ENCODE data around the gene TOP2B. TPM values are rescaled to one million over a fixed set of nuclear protein-coding genes. Genes with fewer than 3 reads are reported as not detected.

The TOP2B gene
- total and polyA plus RNA-seq, 2 experiments from 2014 or later: 92.0 to 179 TPM

GRCh38 chr3:25567388-25567787, 97.3 kb downstream of the TOP2B start (continued):
- TF ChIP-seq CTCF (conservative IDR thresholded peaks at IDR 0.05; ENCODE audit: low read depth in 2 of 2): no peak

- TF ChIP-seq CREB1 (CRISPR knock-in tag; IDR thresholded peaks at IDR 0.05; ENCODE audit: low read depth): no peak
- peak; percentile 10 to 41; a peak in 1 of 4 replicates for TF ChIP-seq CTCF (conservative IDR thresholded peaks at IDR 0.05; ENCODE audit: low read depth in 2 of 2)
- no peak for TF ChIP-seq JUNB (IDR thresholded peaks at IDR 0.05; ENCODE audit: unreplicated experiment)
- TF ChIP-seq ZNF114 (CRISPR knock-in tag; IDR thresholded peaks at IDR 0.05): no peak
- H3K9me3 Mint-ChIP-seq: no peaks in the 10 kb centered on the region
- H3K36me3 Mint-ChIP-seq (ENCODE audit: low read depth): no peaks in the 10 kb centered on the region
- Histone ChIP-seq H3K4me2 (no peak overlapping the region), H3K79me2 (replicated peaks; ENCODE audit: insufficient read depth) (no peaks in the 10 kb centered on the region), H3K4me3 (no peak overlapping the region), H3K36me3 (ENCODE audit: insufficient read depth) (no peaks in the 10 kb centered on the region), H3K4me1 (ENCODE audit: insufficient read depth) (no peaks in the 10 kb centered on the region), H3F3A (replicated peaks; ENCODE audit: low read depth) (no peaks in the 10 kb centered on the region), H2AFZ (no peak overlapping the region), H4K20me1 (replicated peaks; ENCODE audit: insufficient read depth) (no peaks in the 10 kb centered on the region), H3K9me2 (ENCODE audit: insufficient read depth) (no peaks in the 10 kb centered on the region), H3K27me3 (ENCODE audit: insufficient read depth) (no peaks in the 10 kb centered on the region), H3K27ac (ENCODE audit: low read depth) (no peak overlapping the region)
- ATAC-seq: peak; percentile 75
- no peak overlapping the region for H3K27ac Mint-ChIP-seq
- no peak overlapping the region for H3K4me3 Mint-ChIP-seq
- peaks cover 12% of the 10 kb centered on the region for H3K27me3 Mint-ChIP-seq (ENCODE audit: insufficient read depth, low read depth, poor library complexity)
- peak; percentile 31 for DNase-seq (ENCODE audit: low spot score)
- no peaks in the 10 kb centered on the region for H3K4me1 Mint-ChIP-seq
Observed at GRCh38 chr3:25566358-25566920, 98.3 kb downstream of the TOP2B start.

DNA sequence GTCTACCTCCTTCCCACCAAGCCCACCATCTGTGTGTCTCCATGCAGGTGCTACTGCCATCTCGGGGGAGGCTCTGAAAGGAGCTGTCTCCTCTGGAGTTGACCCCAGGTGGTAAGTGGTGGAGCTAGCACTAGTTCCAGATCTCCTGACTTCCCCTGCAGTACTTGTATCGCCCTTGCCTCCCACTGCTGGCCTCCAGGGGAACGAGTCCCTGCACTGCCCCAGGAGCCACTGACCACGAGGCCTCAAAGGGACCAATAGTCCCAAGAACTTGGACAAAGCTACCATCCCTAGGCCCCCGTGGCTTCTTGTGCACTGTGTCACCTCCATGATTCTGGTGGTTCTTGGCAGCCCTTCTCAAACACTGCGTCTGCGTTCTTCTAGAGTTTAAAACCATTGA, 98.9 kb downstream of the TOP2B start:
- no peak overlapping the region for H3K27ac Mint-ChIP-seq
- no peaks in the 10 kb centered on the region for H3K79me2 ChIP-seq (replicated peaks; ENCODE audit: insufficient read depth)
- H3K4me2 ChIP-seq: no peak overlapping the region
- TF ChIP-seq EZH2phosphoT487 (IDR thresholded peaks at IDR 0.05; ENCODE audit: unreplicated experiment) (no peak), EZH2 (IDR thresholded peaks at IDR 0.05; ENCODE audit: low read depth, unreplicated experiment) (no peak), ETS1 (IDR thresholded peaks at IDR 0.05) (no peak)
- TF ChIP-seq, protein P1, sequence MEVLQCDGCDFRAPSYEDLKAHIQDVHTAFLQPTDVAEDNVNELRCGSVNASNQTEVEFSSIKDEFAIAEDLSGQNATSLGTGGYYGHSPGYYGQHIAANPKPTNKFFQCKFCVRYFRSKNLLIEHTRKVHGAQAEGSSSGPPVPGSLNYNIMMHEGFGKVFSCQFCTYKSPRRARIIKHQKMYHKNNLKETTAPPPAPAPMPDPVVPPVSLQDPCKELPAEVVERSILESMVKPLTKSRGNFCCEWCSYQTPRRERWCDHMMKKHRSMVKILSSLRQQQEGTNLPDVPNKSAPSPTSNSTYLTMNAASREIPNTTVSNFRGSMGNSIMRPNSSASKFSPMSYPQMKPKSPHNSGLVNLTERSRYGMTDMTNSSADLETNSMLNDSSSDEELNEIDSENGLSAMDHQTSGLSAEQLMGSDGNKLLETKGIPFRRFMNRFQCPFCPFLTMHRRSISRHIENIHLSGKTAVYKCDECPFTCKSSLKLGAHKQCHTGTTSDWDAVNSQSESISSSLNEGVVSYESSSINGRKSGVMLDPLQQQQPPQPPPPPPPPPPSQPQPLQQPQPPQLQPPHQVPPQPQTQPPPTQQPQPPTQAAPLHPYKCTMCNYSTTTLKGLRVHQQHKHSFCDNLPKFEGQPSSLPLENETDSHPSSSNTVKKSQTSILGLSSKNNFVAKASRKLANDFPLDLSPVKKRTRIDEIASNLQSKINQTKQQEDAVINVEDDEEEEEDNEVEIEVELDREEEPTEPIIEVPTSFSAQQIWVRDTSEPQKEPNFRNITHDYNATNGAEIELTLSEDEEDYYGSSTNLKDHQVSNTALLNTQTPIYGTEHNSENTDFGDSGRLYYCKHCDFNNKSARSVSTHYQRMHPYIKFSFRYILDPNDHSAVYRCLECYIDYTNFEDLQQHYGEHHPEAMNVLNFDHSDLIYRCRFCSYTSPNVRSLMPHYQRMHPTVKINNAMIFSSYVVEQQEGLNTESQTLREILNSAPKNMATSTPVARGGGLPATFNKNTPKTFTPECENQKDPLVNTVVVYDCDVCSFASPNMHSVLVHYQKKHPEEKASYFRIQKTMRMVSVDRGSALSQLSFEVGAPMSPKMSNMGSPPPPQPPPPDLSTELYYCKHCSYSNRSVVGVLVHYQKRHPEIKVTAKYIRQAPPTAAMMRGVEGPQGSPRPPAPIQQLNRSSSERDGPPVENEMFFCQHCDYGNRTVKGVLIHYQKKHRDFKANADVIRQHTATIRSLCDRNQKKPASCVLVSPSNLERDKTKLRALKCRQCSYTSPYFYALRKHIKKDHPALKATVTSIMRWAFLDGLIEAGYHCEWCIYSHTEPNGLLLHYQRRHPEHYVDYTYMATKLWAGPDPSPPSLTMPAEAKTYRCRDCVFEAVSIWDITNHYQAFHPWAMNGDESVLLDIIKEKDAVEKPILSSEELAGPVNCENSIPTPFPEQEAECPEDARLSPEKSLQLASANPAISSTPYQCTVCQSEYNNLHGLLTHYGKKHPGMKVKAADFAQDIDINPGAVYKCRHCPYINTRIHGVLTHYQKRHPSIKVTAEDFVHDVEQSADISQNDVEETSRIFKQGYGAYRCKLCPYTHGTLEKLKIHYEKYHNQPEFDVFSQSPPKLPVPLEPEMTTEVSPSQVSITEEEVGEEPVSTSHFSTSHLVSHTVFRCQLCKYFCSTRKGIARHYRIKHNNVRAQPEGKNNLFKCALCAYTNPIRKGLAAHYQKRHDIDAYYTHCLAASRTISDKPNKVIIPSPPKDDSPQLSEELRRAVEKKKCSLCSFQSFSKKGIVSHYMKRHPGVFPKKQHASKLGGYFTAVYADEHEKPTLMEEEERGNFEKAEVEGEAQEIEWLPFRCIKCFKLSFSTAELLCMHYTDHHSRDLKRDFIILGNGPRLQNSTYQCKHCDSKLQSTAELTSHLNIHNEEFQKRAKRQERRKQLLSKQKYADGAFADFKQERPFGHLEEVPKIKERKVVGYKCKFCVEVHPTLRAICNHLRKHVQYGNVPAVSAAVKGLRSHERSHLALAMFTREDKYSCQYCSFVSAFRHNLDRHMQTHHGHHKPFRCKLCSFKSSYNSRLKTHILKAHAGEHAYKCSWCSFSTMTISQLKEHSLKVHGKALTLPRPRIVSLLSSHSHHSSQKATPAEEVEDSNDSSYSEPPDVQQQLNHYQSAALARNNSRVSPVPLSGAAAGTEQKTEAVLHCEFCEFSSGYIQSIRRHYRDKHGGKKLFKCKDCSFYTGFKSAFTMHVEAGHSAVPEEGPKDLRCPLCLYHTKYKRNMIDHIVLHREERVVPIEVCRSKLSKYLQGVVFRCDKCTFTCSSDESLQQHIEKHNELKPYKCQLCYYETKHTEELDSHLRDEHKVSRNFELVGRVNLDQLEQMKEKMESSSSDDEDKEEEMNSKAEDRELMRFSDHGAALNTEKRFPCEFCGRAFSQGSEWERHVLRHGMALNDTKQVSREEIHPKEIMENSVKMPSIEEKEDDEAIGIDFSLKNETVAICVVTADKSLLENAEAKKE (CRISPR knock-in tag; IDR thresholded peaks at IDR 0.05): no peak

More for the DNA sequence above, 98.9 kb downstream of the TOP2B start:
- Mint-ChIP-seq H3K27me3 (ENCODE audit: insufficient read depth, low read depth, poor library complexity) (peaks cover 12% of the 10 kb centered on the region), H3K4me1 (no peaks in the 10 kb centered on the region), H3K4me3 (no peak overlapping the region), H3K9me3 (no peaks in the 10 kb centered on the region), H3K36me3 (ENCODE audit: low read depth) (no peaks in the 10 kb centered on the region)
- Histone ChIP-seq H3K4me1 (ENCODE audit: insufficient read depth) (no peaks in the 10 kb centered on the region), H3K9me2 (ENCODE audit: insufficient read depth) (no peaks in the 10 kb centered on the region), H3K4me3 (no peak overlapping the region), H3F3A (replicated peaks; ENCODE audit: low read depth) (no peaks in the 10 kb centered on the region), H2AFZ (no peak overlapping the region), H4K20me1 (replicated peaks; ENCODE audit: insufficient read depth) (no peaks in the 10 kb centered on the region), H3K36me3 (ENCODE audit: insufficient read depth) (no peaks in the 10 kb centered on the region), H3K27me3 (ENCODE audit: insufficient read depth) (no peaks in the 10 kb centered on the region), H3K27ac (ENCODE audit: low read depth) (no peak overlapping the region)
- DNase-seq (ENCODE audit: low spot score) (no peak), ATAC-seq (no peak)

All from GM23338 (cell line).